ENCODE measurements around the gene ITGAE. TPM values are rescaled to one million over a fixed set of nuclear protein-coding genes. Genes with fewer than 3 reads are reported as not detected.

The ITGAE gene
- total and polyA plus RNA-seq, 2 donors from 2014 or later: 16.5 to 46.3 TPM

DNA sequence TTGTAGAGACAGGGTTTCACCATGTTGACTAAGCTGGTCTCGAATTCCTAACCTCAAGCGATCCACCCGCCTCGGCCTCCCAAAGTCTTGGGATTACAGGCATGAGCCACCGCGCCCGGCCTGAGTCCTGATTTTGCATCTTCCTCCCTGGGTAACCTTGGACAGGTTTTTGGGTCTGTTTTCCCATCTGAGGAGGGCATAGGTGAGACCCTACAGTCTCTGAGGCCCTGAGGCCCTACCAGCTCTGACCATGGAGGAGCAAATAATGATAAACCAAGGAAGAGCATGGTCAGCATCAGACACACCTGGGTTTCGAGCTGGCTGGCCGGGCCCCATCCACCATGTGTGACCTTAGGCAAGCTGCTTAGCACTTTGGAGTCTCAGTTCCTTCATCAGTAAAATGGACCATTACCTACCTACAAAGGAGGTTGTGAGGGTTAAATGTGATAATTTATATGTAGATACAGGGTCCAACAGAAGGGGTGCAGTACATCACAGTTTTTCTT, 46.2 kb upstream of the ITGAE start:
- no peak for TF ChIP-seq CTCF (IDR thresholded peaks at IDR 0.05; ENCODE audit: borderline replicate concordance, extremely low read depth, insufficient read depth)
- no peaks in the 10 kb centered on the region for H3K4me1 ChIP-seq (ENCODE audit: control insufficient read depth in 2 of 3, insufficient read depth in 2 of 3, low read depth in 1 of 3, low read length in 3 of 3)
- DNase-seq: no peak
- intact Hi-C loops (cut with DNase I): loop anchor here (10.0 kb wide), 1 partner anchor 112 kb away; no protein-coding TSS in a partner anchor
- H3K4me3 ChIP-seq (ENCODE audit: low read length in 3 of 3): no peak overlapping the region
- H3K27ac ChIP-seq (ENCODE audit: low read depth in 2 of 2, low read length in 2 of 2): no peak overlapping the region
- H3K9me3 ChIP-seq (ENCODE audit: control insufficient read depth in 2 of 3, insufficient read depth in 1 of 3, low read length in 3 of 3): no peaks in the 10 kb centered on the region
- H3K27me3 ChIP-seq (ENCODE audit: control insufficient read depth, insufficient read depth, low read length): no peaks in the 10 kb centered on the region
- FAIRE-seq: no peak
- H3K9ac ChIP-seq (ENCODE audit: low read length in 3 of 3): no peak overlapping the region
- peaks cover 0 to 5% (median 2%) of the 10 kb centered on the region in 3 donors for H3K36me3 ChIP-seq (ENCODE audit: control insufficient read depth in 2 of 3, insufficient read depth in 3 of 3, low read length in 3 of 3)

GRCh38 chr17:3846437-3847164, 45.6 kb upstream of the ITGAE start:
- no peaks in the 10 kb centered on the region for H3K4me1 ChIP-seq (ENCODE audit: control insufficient read depth in 2 of 3, insufficient read depth in 2 of 3, low read depth in 1 of 3, low read length in 3 of 3)
- no peak for TF ChIP-seq CTCF (IDR thresholded peaks at IDR 0.05; ENCODE audit: borderline replicate concordance, extremely low read depth, insufficient read depth)
- H3K9me3 ChIP-seq (ENCODE audit: control insufficient read depth in 2 of 3, insufficient read depth in 1 of 3, low read length in 3 of 3): no peaks in the 10 kb centered on the region
- H3K9ac ChIP-seq (ENCODE audit: low read length in 3 of 3): no peak overlapping the region
- peaks cover 0 to 5% (median 2%) of the 10 kb centered on the region in 3 donors for H3K36me3 ChIP-seq (ENCODE audit: control insufficient read depth in 2 of 3, insufficient read depth in 3 of 3, low read length in 3 of 3)
- peak overlapping the region; percentile 12 to 36 (median 24) for H3K4me3 ChIP-seq (ENCODE audit: low read length in 3 of 3)
- H3K27me3 ChIP-seq (ENCODE audit: control insufficient read depth, insufficient read depth, low read length): no peaks in the 10 kb centered on the region
- FAIRE-seq (no peak), DNase-seq (no peak)
- intact Hi-C loops (cut with DNase I): loop anchor here (10.0 kb wide), 1 partner anchor 112 kb away; no protein-coding TSS in a partner anchor
- no peak overlapping the region for H3K27ac ChIP-seq (ENCODE audit: low read depth in 2 of 2, low read length in 2 of 2)

- DNase-seq (peak; percentile 94 to 98 (median 97)), FAIRE-seq (no peak)
- H3K27ac ChIP-seq (ENCODE audit: low read depth in 2 of 2, low read length in 2 of 2): peak within 1 kb of the TSS; percentile 51 to 80
- intact Hi-C loops (cut with DNase I): loop anchor here (10.0 kb wide), 1 partner anchor 111 kb away; no protein-coding TSS in a partner anchor
- H3K4me3 ChIP-seq (ENCODE audit: low read length in 3 of 3): peak within 1 kb of the TSS; percentile 31 to 86 (median 70)
- H3K27me3 ChIP-seq (ENCODE audit: control insufficient read depth, insufficient read depth, low read length): no peaks in the 10 kb centered on the region
- H3K9ac ChIP-seq (ENCODE audit: low read length in 3 of 3): peak within 1 kb of the TSS; percentile 32 to 90 (median 82)
- H3K9me3 ChIP-seq (ENCODE audit: control insufficient read depth in 2 of 3, insufficient read depth in 1 of 3, low read length in 3 of 3): no peaks in the 10 kb centered on the region
- TF ChIP-seq CTCF (IDR thresholded peaks at IDR 0.05; ENCODE audit: borderline replicate concordance, extremely low read depth, insufficient read depth): peak; percentile 93
- H3K36me3 ChIP-seq (ENCODE audit: control insufficient read depth in 2 of 3, insufficient read depth in 3 of 3, low read length in 3 of 3): peaks cover 0 to 5% (median 2%) of the 10 kb centered on the region in 3 donors
- no peaks in the 10 kb centered on the region for H3K4me1 ChIP-seq (ENCODE audit: control insufficient read depth in 2 of 3, insufficient read depth in 2 of 3, low read depth in 1 of 3, low read length in 3 of 3)
Observed at GRCh38 chr17:3845621-3846436, 44.8 kb upstream of the ITGAE start, which contains the start of gene NCBP3. TSS of gene NCBP3 (minus strand) at chr17:3846246. CDS start at chr17:3846223, 23 bp downstream.

Measured in kidney (tissue), 14 donors.